ENCODE measurements around the gene RNASEH2C.
A peak's percentile ranks its signal among the peaks of the same experiment; 100 is the strongest.
"Not testable (repeated sequence)": the region's sequence is repeated elsewhere in the genome, so short reads cannot be mapped to it uniquely, and the experiment has no call there.

The RNASEH2C gene

GRCh38 chr11:65716774-65717405 lies 3.7 kb downstream of the RNASEH2C start:
- no peak for DNase-seq

GRCh38 chr11:65716302-65716701 lies 4.3 kb downstream of the RNASEH2C start:
- DNase-seq, result no peak

- no peak for DNase-seq
Measured at GRCh38 chr11:65714433-65714832, 6.2 kb downstream of the RNASEH2C start.

GRCh38 chr11:65713212-65713969 lies 7.2 kb downstream of the RNASEH2C start:
- no peak for DNase-seq

- no peak for DNase-seq
Measured at GRCh38 chr11:65712633-65713076, 7.9 kb downstream of the RNASEH2C start.

GRCh38 chr11:65711785-65712632 lies 8.6 kb downstream of the RNASEH2C start, which contains the start of gene KAT5:
Gene KAT5, plus strand, starts transcription at chr11:65712252. Its CDS starts 16 bp downstream, at chr11:65712268.
- peak; percentile 95 for DNase-seq

- no peak for DNase-seq
Measured at GRCh38 chr11:65710421-65710820, 10.2 kb downstream of the RNASEH2C start.

- DNase-seq, result no peak
Measured at GRCh38 chr11:65709661-65710060, 10.9 kb downstream of the RNASEH2C start.

- no peak for DNase-seq
Measured at GRCh38 chr11:65708451-65708850, 12.1 kb downstream of the RNASEH2C start.

- DNase-seq, result not testable (repeated sequence)
Measured at GRCh38 chr11:65707002-65707401, 13.6 kb downstream of the RNASEH2C start.

GRCh38 chr11:65706303-65706763 lies 14.3 kb downstream of the RNASEH2C start:
- DNase-seq, result not testable (repeated sequence)

- DNase-seq, result no peak
Measured at GRCh38 chr11:65703846-65704245, 16.8 kb downstream of the RNASEH2C start.

GRCh38 chr11:65701686-65702085 lies 18.9 kb downstream of the RNASEH2C start:
- no peak for DNase-seq

GRCh38 chr11:65700399-65700798 lies 20.2 kb downstream of the RNASEH2C start:
- DNase-seq, result no peak

- no peak for DNase-seq
Measured at GRCh38 chr11:65699306-65699705, 21.3 kb downstream of the RNASEH2C start.

- no peak for DNase-seq
Measured at GRCh38 chr11:65698205-65698604, 22.4 kb downstream of the RNASEH2C start.

- DNase-seq, result no peak
Measured at GRCh38 chr11:65696802-65697552, 23.6 kb downstream of the RNASEH2C start.

- DNase-seq, result peak; percentile 49
Measured at GRCh38 chr11:65695459-65696241, 24.9 kb downstream of the RNASEH2C start.

GRCh38 chr11:65692367-65692766 lies 28.2 kb downstream of the RNASEH2C start:
- DNase-seq, result no peak

- not testable (repeated sequence) for DNase-seq
Measured at GRCh38 chr11:65691847-65692246, 28.8 kb downstream of the RNASEH2C start.

GRCh38 chr11:65685981-65686380 lies 34.6 kb downstream of the RNASEH2C start:
- no peak for DNase-seq

GRCh38 chr11:65683480-65683879 lies 37.1 kb downstream of the RNASEH2C start:
- not testable (repeated sequence) for DNase-seq

All from NCI-H2107 (cell line).